Measurements from ENCODE around the gene CP.

Gene CP

GRCh38 chr3:149174901-149175300 lies 46.7 kb downstream of the CP start:
- TF ChIP-seq GATA3 (IDR thresholded peaks at IDR 0.05; ENCODE audit: low read depth, low read length) (no peak), GATA2 (IDR thresholded peaks at IDR 0.05; ENCODE audit: low read depth, low read length) (no peak)

GRCh38 chr3:149170672-149171071 lies 51.0 kb downstream of the CP start:
- TF ChIP-seq GATA3 (IDR thresholded peaks at IDR 0.05; ENCODE audit: low read depth, low read length) (no peak), GATA2 (IDR thresholded peaks at IDR 0.05; ENCODE audit: low read depth, low read length) (no peak)

- TF ChIP-seq GATA2 (IDR thresholded peaks at IDR 0.05; ENCODE audit: low read depth, low read length) (no peak), GATA3 (IDR thresholded peaks at IDR 0.05; ENCODE audit: low read depth, low read length) (no peak)
Measured at GRCh38 chr3:149167898-149168297, 53.7 kb downstream of the CP start.

GRCh38 chr3:149163066-149163465 lies 58.6 kb downstream of the CP start:
- TF ChIP-seq GATA2 (IDR thresholded peaks at IDR 0.05; ENCODE audit: low read depth, low read length), result no peak
- TF ChIP-seq GATA3 (IDR thresholded peaks at IDR 0.05; ENCODE audit: low read depth, low read length), result no peak

- TF ChIP-seq GATA3 (IDR thresholded peaks at IDR 0.05; ENCODE audit: low read depth, low read length) (no peak), GATA2 (IDR thresholded peaks at IDR 0.05; ENCODE audit: low read depth, low read length) (no peak)
Measured at GRCh38 chr3:149162007-149162406, 59.6 kb downstream of the CP start.

- TF ChIP-seq GATA3 (IDR thresholded peaks at IDR 0.05; ENCODE audit: low read depth, low read length) (no peak), GATA2 (IDR thresholded peaks at IDR 0.05; ENCODE audit: low read depth, low read length) (no peak)
Measured at GRCh38 chr3:149160754-149161300, 60.8 kb downstream of the CP start.

GRCh38 chr3:149153402-149153801 lies 68.2 kb downstream of the CP start:
- TF ChIP-seq GATA2 (IDR thresholded peaks at IDR 0.05; ENCODE audit: low read depth, low read length), result no peak; the same call in 1 of the 2 replicates
- no peak for TF ChIP-seq GATA3 (IDR thresholded peaks at IDR 0.05; ENCODE audit: low read depth, low read length)

GRCh38 chr3:149152420-149152819 lies 69.2 kb downstream of the CP start:
- TF ChIP-seq GATA2 (IDR thresholded peaks at IDR 0.05; ENCODE audit: low read depth, low read length) (no peak), GATA3 (IDR thresholded peaks at IDR 0.05; ENCODE audit: low read depth, low read length) (no peak)

GRCh38 chr3:149151843-149152242 lies 69.8 kb downstream of the CP start:
- TF ChIP-seq GATA3 (IDR thresholded peaks at IDR 0.05; ENCODE audit: low read depth, low read length) (no peak), GATA2 (IDR thresholded peaks at IDR 0.05; ENCODE audit: low read depth, low read length) (no peak)

- no peak for TF ChIP-seq GATA2 (IDR thresholded peaks at IDR 0.05; ENCODE audit: low read depth, low read length)
- TF ChIP-seq GATA3 (IDR thresholded peaks at IDR 0.05; ENCODE audit: low read depth, low read length), result no peak
Measured at GRCh38 chr3:149150436-149150835, 71.2 kb downstream of the CP start.

- TF ChIP-seq GATA3 (IDR thresholded peaks at IDR 0.05; ENCODE audit: low read depth, low read length) (no peak), GATA2 (IDR thresholded peaks at IDR 0.05; ENCODE audit: low read depth, low read length) (no peak)
Measured at GRCh38 chr3:149145974-149146373, 75.7 kb downstream of the CP start.

GRCh38 chr3:149145356-149145755 lies 76.3 kb downstream of the CP start:
- TF ChIP-seq GATA2 (IDR thresholded peaks at IDR 0.05; ENCODE audit: low read depth, low read length), result no peak
- no peak for TF ChIP-seq GATA3 (IDR thresholded peaks at IDR 0.05; ENCODE audit: low read depth, low read length)

- TF ChIP-seq GATA3 (IDR thresholded peaks at IDR 0.05; ENCODE audit: low read depth, low read length), result no peak
- no peak for TF ChIP-seq GATA2 (IDR thresholded peaks at IDR 0.05; ENCODE audit: low read depth, low read length)
Measured at GRCh38 chr3:149142682-149143081, 78.9 kb downstream of the CP start.

GRCh38 chr3:149134575-149134974 lies 87.1 kb downstream of the CP start:
- no peak for TF ChIP-seq GATA2 (IDR thresholded peaks at IDR 0.05; ENCODE audit: low read depth, low read length)
- TF ChIP-seq GATA3 (IDR thresholded peaks at IDR 0.05; ENCODE audit: low read depth, low read length), result no peak

- no peak for TF ChIP-seq GATA2 (IDR thresholded peaks at IDR 0.05; ENCODE audit: low read depth, low read length)
- no peak for TF ChIP-seq GATA3 (IDR thresholded peaks at IDR 0.05; ENCODE audit: low read depth, low read length)
Measured at GRCh38 chr3:149131589-149131988, 90.0 kb downstream of the CP start.
